Effector CD4-positive, alpha-beta T cell (primary cell): Measurements from ENCODE around the gene FBXO24.
"Not testable (repeated sequence)": the region's sequence is repeated elsewhere in the genome, so short reads cannot be mapped to it uniquely, and the experiment has no call there.

Experiments used
- DNase-seq: peaks from one replicate; pipeline ENCODE4 v3.0.0-alpha.2; 2020
- total RNA-seq: gene quantifications from one replicate; lab custom pipeline; 2026; lab: John Stamatoyannopoulos, UW

The FBXO24 gene
- 1.3 reads per million for total RNA-seq

GRCh38 chr7:100586266-100587025 is at the start of gene FBXO24:
Gene FBXO24 (plus strand): TSS chr7:100586328. CDS start chr7:100586626, 298 bp downstream.
- peak; percentile 99 for DNase-seq

GRCh38 chr7:100536695-100537094 is 49.4 kb upstream of the FBXO24 start:
- not testable (repeated sequence) for DNase-seq

GRCh38 chr7:100538348-100538653 is 47.8 kb upstream of the FBXO24 start:
- DNase-seq, result no peak

GRCh38 chr7:100538654-100539435 is 47.3 kb upstream of the FBXO24 start, which contains the start of gene AGFG2:
Gene AGFG2 (plus strand): TSS chr7:100539203. CDS start chr7:100539347, 144 bp downstream.
- DNase-seq, result peak; percentile 100

- DNase-seq, result no peak
These were observed 46.6 kb upstream of the FBXO24 start for GRCh38 chr7:100539436-100540006.

- no peak for DNase-seq
These were observed 45.9 kb upstream of the FBXO24 start for GRCh38 chr7:100540073-100540723.

GRCh38 chr7:100541309-100541708 is 44.8 kb upstream of the FBXO24 start:
- DNase-seq, result not testable (repeated sequence)

- DNase-seq, result no peak
These were observed 42.5 kb upstream of the FBXO24 start for GRCh38 chr7:100543586-100543985.

GRCh38 chr7:100544386-100544785 is 41.7 kb upstream of the FBXO24 start:
- DNase-seq, result no peak

- DNase-seq, result no peak
These were observed 41.2 kb upstream of the FBXO24 start for GRCh38 chr7:100544967-100545359.

GRCh38 chr7:100545360-100546128 is 40.6 kb upstream of the FBXO24 start:
- peak; percentile 48 for DNase-seq

GRCh38 chr7:100546129-100546925 is 39.8 kb upstream of the FBXO24 start:
- DNase-seq, result no peak

- no peak for DNase-seq
These were observed 39.0 kb upstream of the FBXO24 start for GRCh38 chr7:100546926-100547800.

- no peak for DNase-seq
These were observed 38.3 kb upstream of the FBXO24 start for GRCh38 chr7:100547872-100548271.

- DNase-seq, result not testable (repeated sequence)
These were observed 37.7 kb upstream of the FBXO24 start for GRCh38 chr7:100548446-100548845.

GRCh38 chr7:100552532-100552931 is 33.6 kb upstream of the FBXO24 start:
- DNase-seq, result no peak

GRCh38 chr7:100553032-100553431 is 33.1 kb upstream of the FBXO24 start:
- no peak for DNase-seq

GRCh38 chr7:100555701-100556100 is 30.4 kb upstream of the FBXO24 start:
- no peak for DNase-seq

GRCh38 chr7:100556541-100556940 is 29.6 kb upstream of the FBXO24 start:
- DNase-seq, result no peak

- DNase-seq, result no peak
These were observed 27.0 kb upstream of the FBXO24 start for GRCh38 chr7:100559127-100559526.
